ENCODE results near the gene RELN.
"Not testable (repeated sequence)": the region's sequence is repeated elsewhere in the genome, so short reads cannot be mapped to it uniquely, and the experiment has no call there.

The RELN gene

GRCh38 chr7:103896826-103897225, 92.6 kb downstream of the RELN start:
- not testable (repeated sequence) for FAIRE-seq; DNase-seq (ENCODE audit: low spot score)

- no peak for FAIRE-seq
- no peak for DNase-seq (ENCODE audit: low spot score)
These were observed 94.5 kb downstream of the RELN start for GRCh38 chr7:103894656-103895596.

GRCh38 chr7:103893350-103893749, 96.1 kb downstream of the RELN start:
- FAIRE-seq (no peak), DNase-seq (ENCODE audit: low spot score) (no peak)

- FAIRE-seq, result no peak
- DNase-seq (ENCODE audit: low spot score), result no peak
These were observed 100.0 kb downstream of the RELN start for GRCh38 chr7:103889451-103889850.

GRCh38 chr7:103888603-103889153, 100.8 kb downstream of the RELN start:
- no peak for DNase-seq (ENCODE audit: low spot score)
- FAIRE-seq, result no peak

GRCh38 chr7:103887853-103888602, 101.4 kb downstream of the RELN start:
- no peak for FAIRE-seq
- no peak for DNase-seq (ENCODE audit: low spot score)

- DNase-seq (ENCODE audit: low spot score), result no peak
- no peak for FAIRE-seq
These were observed 102.4 kb downstream of the RELN start for GRCh38 chr7:103887050-103887449.

GRCh38 chr7:103879928-103880600, 109.4 kb downstream of the RELN start:
- DNase-seq (ENCODE audit: low spot score), result no peak

GRCh38 chr7:103879411-103879810, 110.0 kb downstream of the RELN start:
- FAIRE-seq, result no peak
- no peak for DNase-seq (ENCODE audit: low spot score)

More at GRCh38 chr7:103879928-103880600, 109.4 kb downstream of the RELN start:
- no peak for FAIRE-seq

- FAIRE-seq, result no peak
These were observed 111.9 kb downstream of the RELN start for GRCh38 chr7:103877565-103877964.

GRCh38 chr7:103875718-103876117, 113.7 kb downstream of the RELN start:
- no peak for FAIRE-seq
- DNase-seq (ENCODE audit: low spot score), result no peak

More at GRCh38 chr7:103877565-103877964, 111.9 kb downstream of the RELN start:
- DNase-seq (ENCODE audit: low spot score), result no peak

- DNase-seq (ENCODE audit: low spot score) (no peak), FAIRE-seq (no peak)
These were observed 118.0 kb downstream of the RELN start for GRCh38 chr7:103871473-103871872.

- FAIRE-seq (no peak), DNase-seq (ENCODE audit: low spot score) (no peak)
These were observed 118.8 kb downstream of the RELN start for GRCh38 chr7:103870664-103871063.

GRCh38 chr7:103867874-103868273, 121.6 kb downstream of the RELN start:
- FAIRE-seq (no peak), DNase-seq (ENCODE audit: low spot score) (no peak)

GRCh38 chr7:103866919-103867318, 122.5 kb downstream of the RELN start:
- DNase-seq (ENCODE audit: low spot score) (no peak), FAIRE-seq (no peak)

GRCh38 chr7:103865442-103865841, 124.0 kb downstream of the RELN start:
- FAIRE-seq, result no peak
- DNase-seq (ENCODE audit: low spot score), result no peak

GRCh38 chr7:103862302-103863035, 127.0 kb downstream of the RELN start:
- FAIRE-seq, result no peak
- no peak for DNase-seq (ENCODE audit: low spot score)

- DNase-seq (ENCODE audit: low spot score), result no peak
- no peak for FAIRE-seq
These were observed 129.7 kb downstream of the RELN start for GRCh38 chr7:103859709-103860108.

- no peak for DNase-seq (ENCODE audit: low spot score)
These were observed 132.0 kb downstream of the RELN start for GRCh38 chr7:103857435-103857834.

GRCh38 chr7:103856929-103857328, 132.5 kb downstream of the RELN start:
- FAIRE-seq (no peak), DNase-seq (ENCODE audit: low spot score) (no peak)

More at GRCh38 chr7:103857435-103857834, 132.0 kb downstream of the RELN start:
- no peak for FAIRE-seq

- no peak for DNase-seq (ENCODE audit: low spot score)
- no peak for FAIRE-seq
These were observed 133.8 kb downstream of the RELN start for GRCh38 chr7:103855671-103856070.

Data from RCC 7860 (cell line).